Activated CD4-positive, CD25-positive, alpha-beta regulatory T cell treated with anti-CD3 and anti-CD28 coated beads, Interleukin-2, amount 50 U/mL, for 24 hours (primary cell): ENCODE data around the gene ZNF816.
"Not testable (repeated sequence)": the region's sequence is repeated elsewhere in the genome, so short reads cannot be mapped to it uniquely, and the experiment has no call there.

Experiments used
- ATAC-seq, 2 donors: fragments of 150-1000 bp; cut with Tn5 transposase; one replicate each; pipeline ENCODE4 v1.10.0; 2021; ENCODE audit warnings: mild to moderate bottlenecking in 1 of 2, moderate library complexity in 1 of 2

Gene ZNF816

GRCh38 chr19:52923778-52924593 lies 38.7 kb downstream of the ZNF816 start:
- no peak for ATAC-seq

GRCh38 chr19:52922841-52923777 lies 39.6 kb downstream of the ZNF816 start, which contains the start of gene ZNF888:
ZNF888 (minus strand) TSS chr19:52923428; CDS start chr19:52917873, 5,555 bp downstream.
- ATAC-seq, result peak; percentile 100

- ATAC-seq, result no peak
Observed at GRCh38 chr19:52917531-52917930, 45.1 kb downstream of the ZNF816 start.

- ATAC-seq, result no peak
Observed at GRCh38 chr19:52910648-52911047, 52.0 kb downstream of the ZNF816 start.

- ATAC-seq, result not testable (repeated sequence)
Observed at GRCh38 chr19:52904052-52904780, 58.5 kb downstream of the ZNF816 start.

- ATAC-seq, result no peak
Observed at GRCh38 chr19:52901842-52902241, 60.8 kb downstream of the ZNF816 start.
